ENCODE results near the gene NANOS3. TPM values are rescaled to one million over a fixed set of nuclear protein-coding genes. Genes with fewer than 3 reads are reported as not detected.
A peak's percentile ranks its signal among the peaks of the same experiment; 100 is the strongest.

NANOS3 gene
- total and polyA plus RNA-seq, 10 of the 15 experiments (the other 5 are each of a cell fraction or from before 2014, with no cell fraction given), result 0.31 to 1.7 (median 0.81) TPM

DNA sequence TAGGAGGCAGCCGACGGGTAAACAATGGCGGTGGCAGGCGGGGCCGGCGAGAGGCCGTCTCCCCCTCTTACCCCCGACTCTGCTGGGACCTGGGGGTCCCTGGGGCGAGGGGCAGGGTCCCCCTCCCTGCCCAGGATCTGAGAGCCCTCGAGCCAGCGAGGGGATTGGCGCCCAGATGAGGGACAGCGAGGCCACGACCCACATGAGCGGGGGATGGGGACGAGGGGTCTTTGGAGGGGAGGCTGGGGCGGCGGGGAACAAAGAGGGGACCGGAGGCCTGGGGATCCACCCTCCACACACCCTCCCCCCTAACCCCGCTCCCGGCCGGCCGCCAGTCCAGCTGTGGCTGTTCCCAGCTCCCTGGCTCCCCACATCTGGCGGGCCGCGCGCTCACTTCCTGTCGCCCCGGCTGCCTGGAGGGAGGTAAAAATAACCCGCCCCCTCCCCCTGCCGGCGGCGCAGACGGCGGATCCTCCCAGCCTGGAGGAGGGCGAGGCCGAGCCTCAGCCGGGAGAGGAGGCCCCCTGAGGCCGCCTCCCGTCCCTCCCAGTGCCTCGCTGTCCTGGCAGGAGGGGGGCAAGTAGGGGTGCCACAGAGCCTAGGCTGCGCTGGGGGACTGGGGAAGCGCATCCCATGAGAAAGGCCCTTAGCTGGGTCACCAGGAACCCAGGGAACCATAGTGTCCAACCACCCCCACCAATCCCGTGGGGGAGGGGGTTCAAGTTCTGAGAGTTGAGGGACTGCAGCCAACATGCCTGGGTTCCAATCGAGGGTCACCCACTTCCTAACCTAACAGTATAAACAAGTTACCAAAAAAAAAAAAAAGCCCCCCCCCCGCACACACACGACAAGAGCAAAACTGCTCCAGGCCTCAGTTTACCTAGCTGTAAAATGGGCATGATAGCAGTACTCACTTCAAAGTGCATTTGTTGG is 29.3 kb upstream of the NANOS3 start:
- Histone ChIP-seq H3K9me3 (replicated peaks; ENCODE audit: control insufficient read depth, insufficient read depth, low read length) (no peaks in the 10 kb centered on the region), H3K4me3 (peak overlapping the region; percentile 64), H3K4me1 (ENCODE audit: control insufficient read depth, insufficient read depth, low read length) (peaks cover 41% of the 10 kb centered on the region), H2AFZ (ENCODE audit: control insufficient read depth, low read depth, low read length) (peak overlapping the region; percentile 67), H4K20me1 (ENCODE audit: control insufficient read depth, insufficient read depth) (no peaks in the 10 kb centered on the region), H3K36me3 (ENCODE audit: control insufficient read depth in 2 of 2, insufficient read depth in 2 of 2, low read length in 1 of 2) (no peaks in the 10 kb centered on the region), H3K4me2 (ENCODE audit: control insufficient read depth, insufficient read depth) (peak overlapping the region; percentile 99), H3K79me2 (ENCODE audit: control insufficient read depth, insufficient read depth, low read length) (peaks cover 2% of the 10 kb centered on the region), H3K9ac (ENCODE audit: control insufficient read depth, insufficient read depth, low read length) (peak overlapping the region; percentile 71), H3K27me3 (replicated peaks in 1 of 2; ENCODE audit: control insufficient read depth in 2 of 2, insufficient read depth in 2 of 2, low read length in 1 of 2) (no peaks in the 10 kb centered on the region), H3K27ac (ENCODE audit: control insufficient read depth, insufficient read depth) (peak overlapping the region; percentile 91)
- CTCF ChIA-PET, result interaction anchor here (0.5 to 4.9 kb wide), 4 partner anchors 11 to 99 kb away, joined by 3 to 41 read pairs (median 4); no protein-coding TSS in a partner anchor
- ATAC-seq, result peak; percentile 56
- no TSS peak for BruUV-seq (replicated peaks)
- POLR2A ChIA-PET, result interaction anchor here (0.5 to 4.0 kb wide), 10 partner anchors 8 to 929 kb away, joined by 3 to 79 read pairs (median 6); partner anchors contain the start of genes SYCE2 and ZSWIM4
- DNase-seq (ENCODE audit: low read depth, low spot score), result no peak
- in situ Hi-C loops (cut with MboI) (loop anchor here (10.0 kb wide), 1 partner anchor 693 kb away; the partner anchor contains the start of genes IER2 and STX10), intact Hi-C loops (cut with micrococcal nuclease; ENCODE audit: unreplicated experiment) (loop anchor here (1.0 to 10.0 kb wide), 2 partner anchors 14 to 693 kb away; partner anchors contain the start of genes IER2 and STX10)
- 6% methylated on average over 34 of the region's 47 CpGs for WGBS (ENCODE audit: insufficient coverage, insufficient replicate concordance, low lambda C conversion rate, missing lambda C conversion rate)
- SMC1A ChIA-PET (ENCODE audit: uncharacterized antibody, unreplicated experiment), result interaction anchor here (1.0 to 4.1 kb wide), 6 partner anchors 8 to 159 kb away, joined by 3 to 26 read pairs (median 6); no protein-coding TSS in a partner anchor
- FAIRE-seq, result peak; percentile 57
- RAD21 ChIA-PET (ENCODE audit: unreplicated experiment), result interaction anchor here (0.9 to 4.8 kb wide), 8 partner anchors 9 to 234 kb away, joined by 3 to 70 read pairs (median 6); partner anchors contain the start of genes C19orf53 and ZSWIM4
- peak in 1 of 2 experiments; percentile 36; a peak in 1 of 3 replicates for TF ChIP-seq EGR1 (IDR thresholded peaks at IDR 0.05; ENCODE audit: borderline replicate concordance in 1 of 2, low read depth in 2 of 2, low read length in 2 of 2)
- TF ChIP-seq, protein P1, sequence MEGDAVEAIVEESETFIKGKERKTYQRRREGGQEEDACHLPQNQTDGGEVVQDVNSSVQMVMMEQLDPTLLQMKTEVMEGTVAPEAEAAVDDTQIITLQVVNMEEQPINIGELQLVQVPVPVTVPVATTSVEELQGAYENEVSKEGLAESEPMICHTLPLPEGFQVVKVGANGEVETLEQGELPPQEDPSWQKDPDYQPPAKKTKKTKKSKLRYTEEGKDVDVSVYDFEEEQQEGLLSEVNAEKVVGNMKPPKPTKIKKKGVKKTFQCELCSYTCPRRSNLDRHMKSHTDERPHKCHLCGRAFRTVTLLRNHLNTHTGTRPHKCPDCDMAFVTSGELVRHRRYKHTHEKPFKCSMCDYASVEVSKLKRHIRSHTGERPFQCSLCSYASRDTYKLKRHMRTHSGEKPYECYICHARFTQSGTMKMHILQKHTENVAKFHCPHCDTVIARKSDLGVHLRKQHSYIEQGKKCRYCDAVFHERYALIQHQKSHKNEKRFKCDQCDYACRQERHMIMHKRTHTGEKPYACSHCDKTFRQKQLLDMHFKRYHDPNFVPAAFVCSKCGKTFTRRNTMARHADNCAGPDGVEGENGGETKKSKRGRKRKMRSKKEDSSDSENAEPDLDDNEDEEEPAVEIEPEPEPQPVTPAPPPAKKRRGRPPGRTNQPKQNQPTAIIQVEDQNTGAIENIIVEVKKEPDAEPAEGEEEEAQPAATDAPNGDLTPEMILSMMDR (IDR thresholded peaks at IDR 0.05 in 2 of 3, conservative IDR thresholded peaks at IDR 0.05 in 1 of 3; ENCODE audit: control insufficient read depth in 2 of 3, extremely low read depth in 1 of 3, insufficient read depth in 1 of 3, low read depth in 3 of 3, low read length in 3 of 3), result peak in 2 of 3 experiments; percentile 14 to 26; a peak in 2 of 6 replicates
- TF ChIP-seq CREB1 (IDR thresholded peaks at IDR 0.05; ENCODE audit: low read depth), result no peak
- TF ChIP-seq FOXM1 (IDR thresholded peaks at IDR 0.05; ENCODE audit: low read depth, low read length), result no peak
- TF ChIP-seq TARDBP (IDR thresholded peaks at IDR 0.05; ENCODE audit: borderline replicate concordance), result no peak
- no peak for TF ChIP-seq STAT1 (conservative IDR thresholded peaks at IDR 0.05)
- no peak for TF ChIP-seq IRF4 (IDR thresholded peaks at IDR 0.05; ENCODE audit: low read depth, low read length)
- no peak for TF ChIP-seq HDAC2 (IDR thresholded peaks at IDR 0.05)
- no peak for TF ChIP-seq WRNIP1 (IDR thresholded peaks at IDR 0.05; ENCODE audit: borderline replicate concordance, low read depth, low read length)
- TF ChIP-seq SMARCA5 (IDR thresholded peaks at IDR 0.05), result no peak; the same call in 1 of the 2 replicates
- TF ChIP-seq, protein P2, sequence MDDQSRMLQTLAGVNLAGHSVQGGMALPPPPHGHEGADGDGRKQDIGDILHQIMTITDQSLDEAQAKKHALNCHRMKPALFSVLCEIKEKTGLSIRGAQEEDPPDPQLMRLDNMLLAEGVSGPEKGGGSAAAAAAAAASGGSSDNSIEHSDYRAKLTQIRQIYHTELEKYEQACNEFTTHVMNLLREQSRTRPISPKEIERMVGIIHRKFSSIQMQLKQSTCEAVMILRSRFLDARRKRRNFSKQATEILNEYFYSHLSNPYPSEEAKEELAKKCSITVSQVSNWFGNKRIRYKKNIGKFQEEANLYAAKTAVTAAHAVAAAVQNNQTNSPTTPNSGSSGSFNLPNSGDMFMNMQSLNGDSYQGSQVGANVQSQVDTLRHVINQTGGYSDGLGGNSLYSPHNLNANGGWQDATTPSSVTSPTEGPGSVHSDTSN (IDR thresholded peaks at IDR 0.05; ENCODE audit: insufficient replicate concordance, low read depth, low read length), result no peak
- peak; percentile 73 for TF ChIP-seq CHD2 (IDR thresholded peaks at IDR 0.05; ENCODE audit: borderline replicate concordance, low read depth, low read length)
- peak; percentile 17; the same call in 1 of the 2 replicates for TF ChIP-seq BACH1 (IDR thresholded peaks at IDR 0.05; ENCODE audit: borderline replicate concordance)
- peak; percentile 66; the same call in 1 of the 2 replicates for TF ChIP-seq TCF3 (IDR thresholded peaks at IDR 0.05; ENCODE audit: borderline replicate concordance, insufficient read depth, low read depth, low read length)
- TF ChIP-seq EP300 (IDR thresholded peaks at IDR 0.05; ENCODE audit: borderline replicate concordance in 1 of 2, control insufficient read depth in 1 of 2, low read depth in 2 of 2, low read length in 2 of 2), result peak in 1 of 2 experiments; percentile 11; a peak in 1 of 4 replicates
- TF ChIP-seq SPI1 (IDR thresholded peaks at IDR 0.05; ENCODE audit: borderline replicate concordance, insufficient read depth, low read depth, low read length), result peak; percentile 32; the same call in 1 of the 2 replicates
